H9 (cell line): ENCODE data around the gene ANKMY2. TPM values are rescaled to one million over a fixed set of nuclear protein-coding genes. Genes with fewer than 3 reads are reported as not detected.

Experiments used
- DNase-seq: peaks from one replicate; pipeline ENCODE4 v3.0.0-alpha.2; 2017
- H2AFZ ChIP-seq: one replicate; pipeline ENCODE4 v1.6.1; 2013; ENCODE audit warnings: mild to moderate bottlenecking, low read length, control low read depth, moderate library complexity
- H2AK5ac ChIP-seq: 2 replicates; pipeline ENCODE4 v1.6.1; 2013; ENCODE audit warnings: low read length, control low read depth, mixed read lengths; ENCODE audit not compliant: insufficient read length
- H2BK120ac ChIP-seq: one replicate; pipeline ENCODE4 v1.6.1; 2013; ENCODE audit warnings: low read depth, mild to moderate bottlenecking, low read length, control low read depth, inconsistent platforms; ENCODE audit not compliant: poor library complexity, severe bottlenecking
- H2BK12ac ChIP-seq: 2 replicates; pipeline ENCODE4 v1.6.1; 2013; ENCODE audit warnings: low read length, control low read depth, mixed read lengths, low read depth; ENCODE audit not compliant: insufficient read length
- H2BK15ac ChIP-seq: 2 replicates; pipeline ENCODE4 v1.6.1; 2013; ENCODE audit warnings: low read depth, low read length, control low read depth
- H2BK20ac ChIP-seq: one replicate; pipeline ENCODE4 v1.6.1; 2013; ENCODE audit warnings: low read depth, mild to moderate bottlenecking, low read length, control low read depth, inconsistent platforms; ENCODE audit not compliant: poor library complexity, severe bottlenecking
- H2BK5ac ChIP-seq: 2 replicates; pipeline ENCODE4 v1.6.1; 2013; ENCODE audit warnings: low read length, control low read depth, mixed read lengths; ENCODE audit not compliant: insufficient read length
- H3K14ac ChIP-seq: 2 replicates; pipeline ENCODE4 v1.6.1; 2013; ENCODE audit warnings: low read length, control low read depth; ENCODE audit not compliant: insufficient read depth
- H3K18ac ChIP-seq: 2 replicates; pipeline ENCODE4 v1.6.1; 2013; ENCODE audit warnings: low read depth, mild to moderate bottlenecking, mixed read lengths, low read length, control low read depth; ENCODE audit not compliant: insufficient read length
- H3K23ac ChIP-seq: 2 replicates; pipeline ENCODE4 v1.6.1; 2013; ENCODE audit warnings: low read length, control low read depth, mixed read lengths, low read depth; ENCODE audit not compliant: insufficient read length
- H3K23me2 ChIP-seq: 2 replicates; pipeline ENCODE4 v1.6.1; 2013; ENCODE audit warnings: low read depth, mild to moderate bottlenecking, mixed read lengths, low read length, control low read depth; ENCODE audit not compliant: insufficient read length, poor library complexity, severe bottlenecking
- H3K27ac ChIP-seq: 2 replicates; pipeline ENCODE4 v1.5.1; 2013; ENCODE audit warnings: low read length, control low read depth, mixed read lengths, low read depth; ENCODE audit not compliant: insufficient read length
- H3K27me3 ChIP-seq: 2 replicates; pipeline ENCODE4 v1.6.1; 2013; ENCODE audit warnings: low read length, control low read depth, inconsistent platforms; ENCODE audit not compliant: insufficient read depth
- H3K4ac ChIP-seq: 2 replicates; pipeline ENCODE4 v1.6.1; 2013; ENCODE audit warnings: low read depth, mild to moderate bottlenecking, control low read depth, inconsistent platforms, low read length, moderate library complexity
- H3K4me1 ChIP-seq: 2 replicates; pipeline ENCODE4 v1.6.1; 2013; ENCODE audit warnings: low read length, control low read depth, inconsistent platforms; ENCODE audit not compliant: insufficient read depth
- H3K4me2 ChIP-seq: 2 replicates; pipeline ENCODE4 v1.6.1; 2013; ENCODE audit warnings: low read length, control low read depth, mixed read lengths; ENCODE audit not compliant: insufficient read length, insufficient read depth
- H3K56ac ChIP-seq: 2 replicates; pipeline ENCODE4 v1.6.1; 2013; ENCODE audit warnings: low read depth, mild to moderate bottlenecking, mixed read lengths, low read length, control low read depth; ENCODE audit not compliant: insufficient read length
- H3K79me1 ChIP-seq: 2 replicates; pipeline ENCODE4 v1.6.1; 2013; ENCODE audit warnings: low read depth, mild to moderate bottlenecking, moderate library complexity, low read length, control low read depth, inconsistent platforms; ENCODE audit not compliant: insufficient read depth, poor library complexity, severe bottlenecking
- H3K79me2 ChIP-seq: 2 replicates; pipeline ENCODE4 v1.6.1; 2013; ENCODE audit warnings: low read length, control low read depth, inconsistent platforms; ENCODE audit not compliant: insufficient read depth
- H3K9ac ChIP-seq: 2 replicates; pipeline ENCODE4 v1.6.1; 2013; ENCODE audit warnings: low read length, control low read depth, mixed read lengths; ENCODE audit not compliant: insufficient read length; ENCODE audit errors: extremely low read depth
- H3K9me3 ChIP-seq: one replicate; pipeline ENCODE4 v1.6.1; 2013; ENCODE audit warnings: low read depth, low read length, inconsistent platforms; ENCODE audit not compliant: control insufficient read depth
- H3T11ph ChIP-seq: one replicate; pipeline ENCODE4 v1.6.1; 2013; ENCODE audit warnings: mild to moderate bottlenecking, low read length, control low read depth, inconsistent platforms
- H4K20me1 ChIP-seq: one replicate; pipeline ENCODE4 v1.6.1; 2013; ENCODE audit not compliant: control insufficient read depth, insufficient read length, insufficient read depth
- H4K5ac ChIP-seq: 2 replicates; pipeline ENCODE4 v1.6.1; 2013; ENCODE audit warnings: low read depth, mild to moderate bottlenecking, mixed read lengths, low read length, control low read depth; ENCODE audit not compliant: insufficient read length
- H4K8ac ChIP-seq: replicated peaks from 2 replicates; pipeline ENCODE4 v1.6.1; 2013; ENCODE audit warnings: low read length, control low read depth, mixed read lengths, low read depth; ENCODE audit not compliant: insufficient read length
- H4K91ac ChIP-seq: 2 replicates; pipeline ENCODE4 v1.6.1; 2013; ENCODE audit warnings: low read depth, mild to moderate bottlenecking, moderate library complexity, mixed read lengths, low read length, control low read depth; ENCODE audit not compliant: insufficient read length
- H3K27ac Mint-ChIP-seq, 3 experiments: 2 replicates in 2 of 3; 3 replicates in 1 of 3; pipeline ENCODE4 v1.8.0; 2020 to 2021; ENCODE audit warnings: mixed read lengths in 3 of 3, mild to moderate bottlenecking in 1 of 3, moderate library complexity in 1 of 3
- H3K27me3 Mint-ChIP-seq: 2 replicates; pipeline ENCODE4 v1.8.0; 2021; ENCODE audit warnings: low read depth, mild to moderate bottlenecking, moderate library complexity, mixed read lengths
- H3K36me3 Mint-ChIP-seq, 3 experiments: 2 replicates in 2 of 3; 3 replicates in 1 of 3; pipeline ENCODE4 v1.8.0; 2020 to 2021; ENCODE audit warnings: low read depth in 3 of 3, mixed read lengths in 3 of 3; ENCODE audit not compliant: insufficient read depth in 1 of 3
- H3K4me1 Mint-ChIP-seq, 2 experiments: 2 replicates each; pipeline ENCODE4 v1.8.0; 2020; ENCODE audit warnings: mixed read lengths in 2 of 2
- H3K4me3 Mint-ChIP-seq, 2 experiments: 2 replicates in 1 of 2; 3 replicates in 1 of 2; pipeline ENCODE4 v1.8.0; 2020 to 2021; ENCODE audit warnings: mild to moderate bottlenecking in 2 of 2, mixed read lengths in 2 of 2, moderate library complexity in 1 of 2
- H3K9me3 Mint-ChIP-seq, 2 experiments: 2 replicates in 1 of 2; 3 replicates in 1 of 2; pipeline ENCODE4 v1.8.0; 2020; ENCODE audit warnings: mild to moderate bottlenecking in 2 of 2, mixed read lengths in 2 of 2, moderate library complexity in 1 of 2
- CTCF ChIP-seq: fragments of 200-600 bp; sonication (generic); conservative IDR thresholded peaks from 3 replicates; pipeline ENCODE4 v1.8.0; 2021; ENCODE audit warnings: antibody characterized with exemption, mild to moderate bottlenecking
- WGBS: extraction: QIAGEN DNeasy Blood & Tissue Kit; methylation state at CpG from one replicate; pipeline ENCODE4 v1.1.7; 2013; ENCODE audit warnings: missing lambda C conversion rate, low lambda C conversion rate, mixed read lengths; ENCODE audit not compliant: insufficient read length; ENCODE audit errors: extremely low coverage; 5-methylcytosine and 5-hydroxymethylcytosine counted together
- total RNA-seq: library from RNA; stranded (reverse); gene quantifications from 2 replicates; pipeline ENCODE4 v1.2.1, GENCODE V29; 2021

Gene ANKMY2
- total RNA-seq, 1 experiment from 2014 or later = 12.7 TPM

DNA sequence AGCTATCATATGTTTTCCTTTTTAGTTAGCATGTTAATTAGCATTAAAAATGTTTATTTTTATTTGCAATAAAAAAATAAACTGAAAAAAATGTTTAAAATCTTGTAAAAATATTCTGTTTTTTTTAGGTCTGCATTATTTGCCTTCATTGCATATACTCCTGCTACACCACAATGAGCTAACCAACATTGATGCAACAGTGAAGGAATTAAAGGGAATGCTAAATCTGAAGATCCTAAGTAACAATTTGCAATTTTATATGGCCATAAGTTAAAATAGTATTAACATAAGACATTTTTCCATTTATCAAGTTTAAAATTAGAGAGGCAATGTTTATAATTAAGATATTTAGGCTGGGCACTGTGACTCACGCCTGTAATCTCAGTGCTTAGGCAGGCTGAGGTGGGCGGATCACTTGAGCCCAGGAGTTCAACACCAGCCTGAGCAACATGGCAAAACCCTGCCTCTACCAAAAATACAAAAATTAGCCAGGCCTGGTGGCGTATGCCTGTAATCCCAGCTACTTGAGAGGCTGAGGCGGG lies 86.7 kb downstream of the ANKMY2 start:
- H3K9me3 ChIP-seq = no peaks in the 10 kb centered on the region
- Mint-ChIP-seq H3K4me3 (no peak overlapping the region), H3K36me3 (no peaks in the 10 kb centered on the region), H3K27ac (no peak overlapping the region), H3K27me3 (no peaks in the 10 kb centered on the region), H3K4me1 (peaks cover 4% of the 10 kb centered on the region in 2 experiments; a peak in 3 of 4 replicates), H3K9me3 (no peaks in the 10 kb centered on the region)
- no peak for DNase-seq
- no peaks in the 10 kb centered on the region for H4K20me1 ChIP-seq
- no peaks in the 10 kb centered on the region for H3K79me2 ChIP-seq
- H3K18ac ChIP-seq = no peak overlapping the region
- no peak overlapping the region for H3K14ac ChIP-seq
- H3K56ac ChIP-seq = no peak overlapping the region
- no peak overlapping the region for H2BK12ac ChIP-seq
- H3K27me3 ChIP-seq = no peaks in the 10 kb centered on the region
- no peak overlapping the region for H4K8ac ChIP-seq
- H2BK5ac ChIP-seq = no peak overlapping the region
- no peak overlapping the region for H4K91ac ChIP-seq
- no peak overlapping the region for H3K27ac ChIP-seq
- no peak overlapping the region for H3K4me2 ChIP-seq
- H2BK120ac ChIP-seq = no peak overlapping the region
- H3K4ac ChIP-seq = no peak overlapping the region
- no peak for TF ChIP-seq CTCF
- no peak overlapping the region for H2AK5ac ChIP-seq
- H3K23me2 ChIP-seq = no peaks in the 10 kb centered on the region
- H3K9ac ChIP-seq = no peak overlapping the region
- no peak overlapping the region for H2AFZ ChIP-seq
- no peak overlapping the region for H3K23ac ChIP-seq
- no peaks in the 10 kb centered on the region for H3K4me1 ChIP-seq
- H3T11ph ChIP-seq = no peak overlapping the region
- H3K79me1 ChIP-seq = no peaks in the 10 kb centered on the region
- H2BK20ac ChIP-seq = no peak overlapping the region
- WGBS = no CpG with 5 or more reads among the region's 4 CpGs
- H2BK15ac ChIP-seq = no peak overlapping the region
- H4K5ac ChIP-seq = no peak overlapping the region
